SHP77 (cell line): Measurements from ENCODE around the gene PLAA.
"Not testable (repeated sequence)": the region's sequence is repeated elsewhere in the genome, so short reads cannot be mapped to it uniquely, and the experiment has no call there.

Experiments
- DNase-seq, 2 experiments: peaks; one replicate each; lab custom pipeline; 2025; lab: John Stamatoyannopoulos, UW

Gene PLAA

GRCh38 chr9:26928902-26929495, 18.0 kb downstream of the PLAA start:
- DNase-seq, result no peak

- DNase-seq, result no peak
These were observed 21.4 kb downstream of the PLAA start for GRCh38 chr9:26925609-26926008.

GRCh38 chr9:26919698-26920097, 27.3 kb downstream of the PLAA start:
- no peak for DNase-seq

GRCh38 chr9:26913138-26913668, 33.8 kb downstream of the PLAA start:
- no peak for DNase-seq

- DNase-seq, result no peak
These were observed 42.4 kb downstream of the PLAA start for GRCh38 chr9:26904671-26905070.

- DNase-seq, result no peak
These were observed 43.0 kb downstream of the PLAA start for GRCh38 chr9:26904070-26904469.

- no peak for DNase-seq
These were observed 53.9 kb downstream of the PLAA start for GRCh38 chr9:26893030-26893676.

- peak; percentile 84 to 95 for DNase-seq
These were observed 54.6 kb downstream of the PLAA start, which contains the start of gene CAAP1 for GRCh38 chr9:26892251-26893029. Gene CAAP1, minus strand, starts transcription at chr9:26892802. Its CDS starts 87 bp downstream, at chr9:26892715.

- no peak for DNase-seq
These were observed 55.3 kb downstream of the PLAA start for GRCh38 chr9:26891726-26892125.

GRCh38 chr9:26888271-26888670, 58.8 kb downstream of the PLAA start:
- DNase-seq, result no peak

- no peak for DNase-seq
These were observed 64.9 kb downstream of the PLAA start for GRCh38 chr9:26882154-26882553.

GRCh38 chr9:26880262-26880661, 66.8 kb downstream of the PLAA start:
- DNase-seq, result no peak

- not testable (repeated sequence) for DNase-seq
These were observed 71.9 kb downstream of the PLAA start for GRCh38 chr9:26875155-26875554.

GRCh38 chr9:26870292-26870691, 76.8 kb downstream of the PLAA start:
- no peak for DNase-seq

GRCh38 chr9:26863074-26863473, 84.0 kb downstream of the PLAA start:
- DNase-seq, result peak in 1 of 2 experiments; percentile 0

GRCh38 chr9:26856413-26857032, 90.5 kb downstream of the PLAA start:
- peak; percentile 63 to 70 for DNase-seq
